HCT116 (cell line): ENCODE data around the gene SLC44A1. TPM values are rescaled to one million over a fixed set of nuclear protein-coding genes. Genes with fewer than 3 reads are reported as not detected.

ENCODE experiments used
- ATAC-seq: fragments of 200-7000 bp; cut with Tn5 transposase; 2 replicates; pipeline ENCODE4 v1.9.1; 2020; ENCODE audit warnings: mild to moderate bottlenecking, moderate library complexity
- BruUV-seq: library from RNA; stranded (reverse); fragments of 400-500 nt; replicated peaks from 2 replicates; lab custom pipeline; 2021; lab: Mats Ljungman, UMichigan
- CTCF ChIA-PET: fragments of 300-600 bp; sonication (Branson Sonifier 250); formaldehyde crosslinking; loops from one replicate; lab custom pipeline; 2021; ENCODE audit warnings: antibody characterized with exemption; lab: Charles Lee
- POLR2A ChIA-PET: fragments of 300-600, 350-600 bp; sonication (Branson Sonifier 250); formaldehyde crosslinking; loops from one replicate; lab custom pipeline; 2021; ENCODE audit warnings: antibody characterized with exemption; lab: Charles Lee
- RAD21 ChIA-PET, 2 experiments: fragments of 300-600 bp; sonication (Branson Sonifier 250); formaldehyde crosslinking; loops; one replicate each; lab custom pipeline; 2023; ENCODE audit warnings: low total read pairs in 2 of 2; ENCODE audit not compliant: uncharacterized antibody in 2 of 2, unreplicated experiment in 2 of 2, low non-redundant PET in 1 of 2; lab: Charles Lee
- DNase-seq: peaks from one replicate; pipeline ENCODE4 v3.0.0-alpha.2; 2010; ENCODE audit warnings: low read depth, low spot score
- H2AFZ ChIP-seq: fragments of 200-600 bp; shearing (Covaris generic), sonication (generic); 2 replicates; pipeline ENCODE4 v1.6.1; 2017; ENCODE audit warnings: low read depth, mixed run types, mixed read lengths, antibody characterized with exemption, low read length; ENCODE audit not compliant: poor library complexity, severe bottlenecking
- H3K27ac ChIP-seq: 2 replicates; pipeline ENCODE4 v1.5.1; 2012; ENCODE audit warnings: low read depth, low read length
- H3K27me3 ChIP-seq: fragments of 200-600 bp; sonication (generic); 2 replicates; pipeline ENCODE4 v1.6.1; 2016; ENCODE audit warnings: mixed run types, low read length, mixed read lengths; ENCODE audit not compliant: insufficient read depth
- H3K36me3 ChIP-seq, 2 experiments: fragments of 200-500 bp in 1 of 2; fragments of 200-600 bp in 1 of 2; sonication (Bioruptor generic) in 1 of 2; sonication (generic) in 1 of 2; 2 replicates each; pipeline versions ENCODE4 v1.5.1 to v1.6.1; 2014 to 2016; ENCODE audit warnings: low read length in 2 of 2, inconsistent platforms in 1 of 2, mixed read lengths in 1 of 2, mixed run types in 1 of 2; ENCODE audit not compliant: insufficient read depth in 2 of 2, control insufficient read depth in 1 of 2
- H3K4me1 ChIP-seq, 2 experiments: fragments of 200-600 bp in 1 of 2; sonication (generic) in 1 of 2; 2 replicates each; pipeline versions ENCODE4 v1.5.1 to v1.6.1; 2012 to 2017; ENCODE audit warnings: low read length in 2 of 2, inconsistent platforms in 1 of 2, mild to moderate bottlenecking in 1 of 2, mixed read lengths in 1 of 2, mixed run types in 1 of 2, moderate library complexity in 1 of 2; ENCODE audit not compliant: insufficient read depth in 2 of 2, control insufficient read depth in 1 of 2
- H3K4me2 ChIP-seq: fragments of 200-600 bp; sonication (generic); 2 replicates; pipeline ENCODE4 v1.6.1; 2017; ENCODE audit warnings: mixed run types, low read length, mixed read lengths
- H3K4me3 ChIP-seq, 2 experiments: fragments of 200-600 bp in 1 of 2; sonication (generic) in 1 of 2; replicated peaks in 1 of 2; 2 replicates each; pipeline ENCODE4 v1.5.1; 2011 to 2016; ENCODE audit warnings: low read length in 2 of 2, control low read depth in 1 of 2, low read depth in 1 of 2, mild to moderate bottlenecking in 1 of 2, mixed read lengths in 1 of 2, mixed run types in 1 of 2
- H3K79me2 ChIP-seq: fragments of 200-600 bp; sonication (generic); 2 replicates; pipeline ENCODE4 v1.6.1; 2017; ENCODE audit warnings: mild to moderate bottlenecking, mixed run types, low read length, moderate library complexity, mixed read lengths; ENCODE audit not compliant: insufficient read depth
- H3K9ac ChIP-seq: fragments of 200-600 bp; sonication (generic); 2 replicates; pipeline ENCODE4 v1.6.1; 2016; ENCODE audit warnings: low read length, mixed read lengths
- H3K9me2 ChIP-seq: fragments of 200-600 bp; sonication (generic), shearing (Covaris generic); 2 replicates; pipeline ENCODE4 v1.6.1; 2017; ENCODE audit warnings: mixed run types, mild to moderate bottlenecking, moderate library complexity; ENCODE audit not compliant: insufficient read depth
- H3K9me3 ChIP-seq, 2 experiments: fragments of 200-500 bp in 1 of 2; fragments of 200-600 bp in 1 of 2; sonication (Bioruptor generic) in 1 of 2; sonication (generic) in 1 of 2; 2 replicates each; pipeline ENCODE4 v1.6.1; 2014 to 2017; ENCODE audit warnings: low read length in 2 of 2, mixed read lengths in 2 of 2, inconsistent platforms in 1 of 2, low read depth in 1 of 2, mild to moderate bottlenecking in 1 of 2, mixed run types in 1 of 2, moderate library complexity in 1 of 2; ENCODE audit not compliant: control insufficient read depth in 1 of 2, insufficient read depth in 1 of 2
- H4K20me1 ChIP-seq: fragments of 200-600 bp; sonication (generic), shearing (Covaris generic); 2 replicates; pipeline ENCODE4 v1.6.1; 2017; ENCODE audit warnings: mixed run types, mild to moderate bottlenecking, moderate library complexity; ENCODE audit not compliant: insufficient read depth
- ATF3 ChIP-seq: IDR thresholded peaks from 2 replicates; pipeline ENCODE4 v1.6.1; 2012
- CBX3 ChIP-seq: IDR thresholded peaks from 2 replicates; pipeline ENCODE4 v1.6.1; 2012; ENCODE audit warnings: low read depth
- EGR1 ChIP-seq: IDR thresholded peaks from 2 replicates; pipeline ENCODE4 v1.6.1; 2012; ENCODE audit warnings: low read depth
- ELF1 ChIP-seq: IDR thresholded peaks from 2 replicates; pipeline ENCODE4 v1.6.1; 2012; ENCODE audit warnings: low read depth, borderline replicate concordance
- EZH2 ChIP-seq: fragments of 200-600 bp; sonication (generic); IDR thresholded peaks from 2 replicates; pipeline ENCODE4 v1.6.1; 2017; ENCODE audit warnings: antibody characterized with exemption, mixed run types
- EZH2phosphoT487 ChIP-seq: fragments of 200-600 bp; IDR thresholded peaks from 2 replicates; pipeline ENCODE4 v1.6.1; 2018; ENCODE audit warnings: antibody characterized with exemption, borderline replicate concordance
- FOSL1 ChIP-seq: IDR thresholded peaks from 2 replicates; pipeline ENCODE4 v1.6.1; 2012; ENCODE audit warnings: low read depth
- JUND ChIP-seq: IDR thresholded peaks from 2 replicates; pipeline ENCODE4 v1.6.1; 2012
- POLR2AphosphoS5 ChIP-seq: IDR thresholded peaks from 2 replicates; pipeline ENCODE4 v1.6.1; 2011; ENCODE audit warnings: mild to moderate bottlenecking, low read depth, low read length, moderate library complexity
- RAD21 ChIP-seq: IDR thresholded peaks from 2 replicates; pipeline ENCODE4 v1.6.1; 2012; ENCODE audit warnings: low read depth, mild to moderate bottlenecking
- REST ChIP-seq: IDR thresholded peaks from 2 replicates; pipeline ENCODE4 v1.6.1; 2012; ENCODE audit warnings: low read depth
- SP1 ChIP-seq: IDR thresholded peaks from 2 replicates; pipeline ENCODE4 v1.6.1; 2012; ENCODE audit warnings: low read depth
- SRF ChIP-seq: IDR thresholded peaks from 2 replicates; pipeline ENCODE4 v1.6.1; 2012; ENCODE audit warnings: low read depth
- TCF7L2 ChIP-seq: IDR thresholded peaks from 2 replicates; pipeline ENCODE4 v1.7.0; 2011; ENCODE audit warnings: borderline replicate concordance, inconsistent platforms; ENCODE audit not compliant: insufficient read depth, insufficient read length; ENCODE audit errors: extremely low read depth
- YY1 ChIP-seq: IDR thresholded peaks from 2 replicates; pipeline ENCODE4 v1.6.1; 2011; ENCODE audit warnings: low read length, low read depth, moderate library complexity, mild to moderate bottlenecking; ENCODE audit not compliant: insufficient replicate concordance; ENCODE audit errors: extremely low read depth
- ZBTB33 ChIP-seq: IDR thresholded peaks from 2 replicates; pipeline ENCODE4 v1.6.1; 2011; ENCODE audit warnings: mild to moderate bottlenecking, low read length, moderate library complexity; ENCODE audit not compliant: insufficient replicate concordance; ENCODE audit errors: extremely low read depth
- ZNF274 ChIP-seq: fragments of 200-500 bp; sonication (Bioruptor generic); IDR thresholded peaks from 2 replicates; pipeline ENCODE4 v1.6.1; 2014; ENCODE audit warnings: mild to moderate bottlenecking, low read depth, low read length, inconsistent platforms
- intact Hi-C: fragments of 100-400 bp; cut with micrococcal nuclease; formaldehyde crosslinking; loops from 2 replicates; pipeline ENCODE4 v1.10.0; 2022
- total RNA-seq: library from RNA; stranded (reverse); gene quantifications from one replicate; pipeline ENCODE4 v1.2.1, GENCODE V29; 2021; ENCODE audit not compliant: unreplicated experiment
- TF ChIP-seq, protein P1 (sequence below), 3 experiments: fragments of 200-600 bp in 1 of 3; sonication (generic) in 1 of 3; IDR thresholded peaks in 2 of 3; conservative IDR thresholded peaks in 1 of 3; 2 replicates each; pipeline ENCODE4 v1.5.1; 2012 to 2017; ENCODE audit warnings: low read depth in 2 of 3, low read length in 2 of 3, antibody characterized with exemption in 1 of 3, borderline replicate concordance in 1 of 3, control low read depth in 1 of 3, mild to moderate bottlenecking in 1 of 3, mixed read lengths in 1 of 3, mixed run types in 1 of 3, moderate library complexity in 1 of 3; ENCODE audit not compliant: insufficient read depth in 1 of 3
- TF ChIP-seq, protein P2 (sequence below): IDR thresholded peaks from 2 replicates; pipeline ENCODE4 v1.6.1; 2012

Gene SLC44A1
- total RNA-seq, 1 experiment from 2014 or later = 44.1 TPM

- intact Hi-C loops = no loop called here
- ChIA-PET CTCF (no interaction called here), RAD21 (no interaction called here), POLR2A (interaction anchor here (1.9 kb wide), 1 partner anchor 18 kb away, joined by 6 read pairs; the partner anchor contains the start of gene SLC44A1)
- no peaks in the 10 kb centered on the region for H3K9me3 ChIP-seq
- H3K9me2 ChIP-seq = no peaks in the 10 kb centered on the region
- H3K27me3 ChIP-seq = no peaks in the 10 kb centered on the region
- H3K27ac ChIP-seq = no peak overlapping the region
- H2AFZ ChIP-seq = no peak overlapping the region
- TF ChIP-seq EGR1 (no peak), YY1 (no peak), POLR2AphosphoS5 (no peak), SRF (no peak), ZBTB33 (no peak), REST (no peak), EZH2phosphoT487 (no peak), RAD21 (no peak), FOSL1 (no peak), JUND (no peak), EZH2 (no peak), ATF3 (no peak), CBX3 (no peak), ELF1 (no peak), SP1 (no peak), TCF7L2 (no peak), ZNF274 (no peak)
- TF ChIP-seq, protein P1, sequence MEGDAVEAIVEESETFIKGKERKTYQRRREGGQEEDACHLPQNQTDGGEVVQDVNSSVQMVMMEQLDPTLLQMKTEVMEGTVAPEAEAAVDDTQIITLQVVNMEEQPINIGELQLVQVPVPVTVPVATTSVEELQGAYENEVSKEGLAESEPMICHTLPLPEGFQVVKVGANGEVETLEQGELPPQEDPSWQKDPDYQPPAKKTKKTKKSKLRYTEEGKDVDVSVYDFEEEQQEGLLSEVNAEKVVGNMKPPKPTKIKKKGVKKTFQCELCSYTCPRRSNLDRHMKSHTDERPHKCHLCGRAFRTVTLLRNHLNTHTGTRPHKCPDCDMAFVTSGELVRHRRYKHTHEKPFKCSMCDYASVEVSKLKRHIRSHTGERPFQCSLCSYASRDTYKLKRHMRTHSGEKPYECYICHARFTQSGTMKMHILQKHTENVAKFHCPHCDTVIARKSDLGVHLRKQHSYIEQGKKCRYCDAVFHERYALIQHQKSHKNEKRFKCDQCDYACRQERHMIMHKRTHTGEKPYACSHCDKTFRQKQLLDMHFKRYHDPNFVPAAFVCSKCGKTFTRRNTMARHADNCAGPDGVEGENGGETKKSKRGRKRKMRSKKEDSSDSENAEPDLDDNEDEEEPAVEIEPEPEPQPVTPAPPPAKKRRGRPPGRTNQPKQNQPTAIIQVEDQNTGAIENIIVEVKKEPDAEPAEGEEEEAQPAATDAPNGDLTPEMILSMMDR (IDR thresholded peaks at IDR 0.05 in 2 of 3, conservative IDR thresholded peaks at IDR 0.05 in 1 of 3; ENCODE audit: borderline replicate concordance in 1 of 3, insufficient read depth in 1 of 3, low read depth in 2 of 3, low read length in 2 of 3) = no peak
- TF ChIP-seq, protein P2, sequence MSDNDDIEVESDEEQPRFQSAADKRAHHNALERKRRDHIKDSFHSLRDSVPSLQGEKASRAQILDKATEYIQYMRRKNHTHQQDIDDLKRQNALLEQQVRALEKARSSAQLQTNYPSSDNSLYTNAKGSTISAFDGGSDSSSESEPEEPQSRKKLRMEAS = no peak
- H3K9ac ChIP-seq = no peak overlapping the region
- ATAC-seq (no peak), DNase-seq (no peak)
- peaks cover 0 to 7% of the 10 kb centered on the region in 2 experiments; a peak in 1 of 4 replicates for H3K4me1 ChIP-seq
- no peak overlapping the region for H3K4me3 ChIP-seq
- H3K36me3 ChIP-seq = no peaks in the 10 kb centered on the region
- no peak overlapping the region for H3K4me2 ChIP-seq
- H4K20me1 ChIP-seq = no peaks in the 10 kb centered on the region
- peaks cover 3% of the 10 kb centered on the region; the same call in 1 of the 2 replicates for H3K79me2 ChIP-seq
- BruUV-seq = no TSS peak
Observed at GRCh38 chr9:105262497-105262896, 18.0 kb downstream of the SLC44A1 start.
